Measurements from ENCODE around the gene BHMT. TPM values are rescaled to one million over a fixed set of nuclear protein-coding genes. Genes with fewer than 3 reads are reported as not detected.
"Not testable (repeated sequence)": the region's sequence is repeated elsewhere in the genome, so short reads cannot be mapped to it uniquely, and the experiment has no call there.

BHMT gene
- total and polyA plus RNA-seq, 4 experiments from 2014 or later, result not detected

GRCh38 chr5:79147076-79147475 lies 35.5 kb downstream of the BHMT start:
- ChIA-PET POLR2A (ENCODE audit: partially characterized antibody) (no interaction called here), CTCF (ENCODE audit: partially characterized antibody) (interaction anchor here (0.6 to 6.0 kb wide), 2 partner anchors 13 to 53 kb away, joined by 3 to 71 read pairs; no protein-coding TSS in a partner anchor)
- H3K4me3 ChIP-seq (ENCODE audit: low read length in 2 of 2), result no peak overlapping the region
- no peaks in the 10 kb centered on the region for H3K27me3 ChIP-seq (ENCODE audit: insufficient read depth, low read length)
- H3K27ac Mint-ChIP-seq, result no peak overlapping the region
- H3K4me3 Mint-ChIP-seq, result no peak overlapping the region
- H3K36me3 ChIP-seq (ENCODE audit: insufficient read depth, low read length), result no peaks in the 10 kb centered on the region
- H3K9me3 ChIP-seq (ENCODE audit: control insufficient read depth in 1 of 2, low read length in 2 of 2), result no peaks in the 10 kb centered on the region
- intact Hi-C loops (cut with micrococcal nuclease), result no loop called here
- no peaks in the 10 kb centered on the region for H3K36me3 Mint-ChIP-seq
- H3K9me3 Mint-ChIP-seq, result no peaks in the 10 kb centered on the region
- H3K4me1 Mint-ChIP-seq, result no peaks in the 10 kb centered on the region
- DNase-seq, result no peak
- H3K4me1 ChIP-seq (ENCODE audit: insufficient read depth, low read length), result no peaks in the 10 kb centered on the region
- H3K27me3 Mint-ChIP-seq, result peaks cover 6 to 9% of the 10 kb centered on the region in 2 donors
- no peak overlapping the region for H3K27ac ChIP-seq (ENCODE audit: low read depth, low read length)

GRCh38 chr5:79149433-79149832 lies 37.8 kb downstream of the BHMT start:
- no peak for DNase-seq
- ChIA-PET CTCF (ENCODE audit: partially characterized antibody) (interaction anchor here (1.0 kb wide), 1 partner anchor 16 kb away, joined by 4 read pairs; no protein-coding TSS in a partner anchor), POLR2A (ENCODE audit: partially characterized antibody) (no interaction called here)
- intact Hi-C loops (cut with micrococcal nuclease), result no loop called here
- no peaks in the 10 kb centered on the region for H3K4me1 ChIP-seq (ENCODE audit: insufficient read depth, low read length)
- no peaks in the 10 kb centered on the region for H3K36me3 ChIP-seq (ENCODE audit: insufficient read depth, low read length)
- Mint-ChIP-seq H3K36me3 (no peaks in the 10 kb centered on the region), H3K27ac (no peak overlapping the region), H3K27me3 (peaks cover 2 to 6% of the 10 kb centered on the region in 2 donors), H3K9me3 (no peaks in the 10 kb centered on the region), H3K4me1 (no peaks in the 10 kb centered on the region), H3K4me3 (no peak overlapping the region)
- H3K9me3 ChIP-seq (ENCODE audit: control insufficient read depth in 1 of 2, low read length in 2 of 2), result no peaks in the 10 kb centered on the region
- no peaks in the 10 kb centered on the region for H3K27me3 ChIP-seq (ENCODE audit: insufficient read depth, low read length)
- H3K27ac ChIP-seq (ENCODE audit: low read depth, low read length), result no peak overlapping the region
- no peak overlapping the region for H3K4me3 ChIP-seq (ENCODE audit: low read length in 2 of 2)

- Histone ChIP-seq H3K9me3 (ENCODE audit: control insufficient read depth in 1 of 2, low read length in 2 of 2) (no peaks in the 10 kb centered on the region), H3K36me3 (ENCODE audit: insufficient read depth, low read length) (no peaks in the 10 kb centered on the region), H3K27me3 (ENCODE audit: insufficient read depth, low read length) (no peaks in the 10 kb centered on the region), H3K4me3 (ENCODE audit: low read length in 2 of 2) (no peak overlapping the region), H3K27ac (ENCODE audit: low read depth, low read length) (no peak overlapping the region), H3K4me1 (ENCODE audit: insufficient read depth, low read length) (no peaks in the 10 kb centered on the region)
- Mint-ChIP-seq H3K27me3 (peaks cover 2 to 6% of the 10 kb centered on the region in 2 donors), H3K9me3 (no peaks in the 10 kb centered on the region), H3K27ac (no peak overlapping the region), H3K4me1 (no peaks in the 10 kb centered on the region), H3K36me3 (no peaks in the 10 kb centered on the region), H3K4me3 (no peak overlapping the region)
- DNase-seq, result no peak
- ChIA-PET CTCF (ENCODE audit: partially characterized antibody) (interaction anchor here (1.0 kb wide), 1 partner anchor 48 kb away, joined by 3 read pairs; no protein-coding TSS in a partner anchor), POLR2A (ENCODE audit: partially characterized antibody) (no interaction called here)
- intact Hi-C loops (cut with micrococcal nuclease), result no loop called here
Observed at GRCh38 chr5:79151942-79152671, 40.5 kb downstream of the BHMT start.

GRCh38 chr5:79157305-79157704 lies 45.7 kb downstream of the BHMT start:
- ChIA-PET POLR2A (ENCODE audit: partially characterized antibody) (no interaction called here), CTCF (ENCODE audit: partially characterized antibody) (interaction anchor here (0.5 to 3.2 kb wide), 2 partner anchors 24 to 30 kb away, joined by 5 to 15 read pairs; no protein-coding TSS in a partner anchor)
- no peaks in the 10 kb centered on the region for H3K9me3 ChIP-seq (ENCODE audit: control insufficient read depth in 1 of 2, low read length in 2 of 2)
- Mint-ChIP-seq H3K27me3 (peaks cover 2 to 5% of the 10 kb centered on the region in 2 donors), H3K4me1 (no peaks in the 10 kb centered on the region), H3K27ac (no peak overlapping the region), H3K9me3 (no peaks in the 10 kb centered on the region), H3K36me3 (no peaks in the 10 kb centered on the region), H3K4me3 (no peak overlapping the region)
- no peaks in the 10 kb centered on the region for H3K27me3 ChIP-seq (ENCODE audit: insufficient read depth, low read length)
- DNase-seq, result no peak
- no peak overlapping the region for H3K27ac ChIP-seq (ENCODE audit: low read depth, low read length)
- H3K4me1 ChIP-seq (ENCODE audit: insufficient read depth, low read length), result no peaks in the 10 kb centered on the region
- intact Hi-C loops (cut with micrococcal nuclease), result no loop called here
- no peak overlapping the region for H3K4me3 ChIP-seq (ENCODE audit: low read length in 2 of 2)
- no peaks in the 10 kb centered on the region for H3K36me3 ChIP-seq (ENCODE audit: insufficient read depth, low read length)

GRCh38 chr5:79161647-79162046 lies 50.0 kb downstream of the BHMT start:
- H3K9me3 ChIP-seq (ENCODE audit: control insufficient read depth in 1 of 2, low read length in 2 of 2); H3K27ac ChIP-seq (ENCODE audit: low read depth, low read length); H3K27ac Mint-ChIP-seq; POLR2A ChIA-PET (ENCODE audit: partially characterized antibody); H3K4me1 Mint-ChIP-seq; H3K27me3 Mint-ChIP-seq; H3K27me3 ChIP-seq (ENCODE audit: insufficient read depth, low read length); intact Hi-C loops (cut with micrococcal nuclease); H3K4me3 Mint-ChIP-seq; H3K36me3 ChIP-seq (ENCODE audit: insufficient read depth, low read length); H3K4me1 ChIP-seq (ENCODE audit: insufficient read depth, low read length); H3K36me3 Mint-ChIP-seq; H3K4me3 ChIP-seq (ENCODE audit: low read length in 2 of 2); CTCF ChIA-PET (ENCODE audit: partially characterized antibody); DNase-seq; H3K9me3 Mint-ChIP-seq: not testable (repeated sequence)

- intact Hi-C loops (cut with micrococcal nuclease), result no loop called here
Observed at GRCh38 chr5:79168031-79168430, 56.4 kb downstream of the BHMT start.

GRCh38 chr5:79170661-79171060 lies 59.1 kb downstream of the BHMT start:
- H3K36me3 Mint-ChIP-seq, result no peaks in the 10 kb centered on the region
- no peak overlapping the region for H3K27ac Mint-ChIP-seq
- peaks cover 0 to 3% (median 0%) of the 10 kb centered on the region in 8 donors for H3K9me3 Mint-ChIP-seq
- intact Hi-C loops (cut with micrococcal nuclease), result no loop called here
- H3K4me1 ChIP-seq (ENCODE audit: insufficient read depth, low read length), result no peaks in the 10 kb centered on the region
- no peak for DNase-seq
- no peak overlapping the region for H3K27ac ChIP-seq (ENCODE audit: low read depth, low read length)
- H3K4me3 Mint-ChIP-seq, result no peak overlapping the region
- H3K9me3 ChIP-seq (ENCODE audit: control insufficient read depth in 1 of 2, low read length in 2 of 2), result no peaks in the 10 kb centered on the region
- no peaks in the 10 kb centered on the region for H3K27me3 Mint-ChIP-seq
- no peak overlapping the region for H3K4me3 ChIP-seq (ENCODE audit: low read length in 2 of 2)
- ChIA-PET POLR2A (ENCODE audit: partially characterized antibody) (no interaction called here), CTCF (ENCODE audit: partially characterized antibody) (no interaction called here)
- H3K4me1 Mint-ChIP-seq, result no peaks in the 10 kb centered on the region
- H3K27me3 ChIP-seq (ENCODE audit: insufficient read depth, low read length), result no peaks in the 10 kb centered on the region
- H3K36me3 ChIP-seq (ENCODE audit: insufficient read depth, low read length), result no peaks in the 10 kb centered on the region

More at GRCh38 chr5:79168031-79168430, 56.4 kb downstream of the BHMT start:
- H3K4me3 ChIP-seq (ENCODE audit: low read length in 2 of 2), result no peak overlapping the region
- ChIA-PET CTCF (ENCODE audit: partially characterized antibody) (no interaction called here), POLR2A (ENCODE audit: partially characterized antibody) (no interaction called here)
- H3K36me3 ChIP-seq (ENCODE audit: insufficient read depth, low read length), result no peaks in the 10 kb centered on the region
- no peaks in the 10 kb centered on the region for H3K27me3 ChIP-seq (ENCODE audit: insufficient read depth, low read length)
- no peak overlapping the region for H3K27ac ChIP-seq (ENCODE audit: low read depth, low read length)
- no peaks in the 10 kb centered on the region for H3K9me3 ChIP-seq (ENCODE audit: control insufficient read depth in 1 of 2, low read length in 2 of 2)
- Mint-ChIP-seq H3K4me3 (no peak overlapping the region), H3K36me3 (no peaks in the 10 kb centered on the region), H3K4me1 (no peaks in the 10 kb centered on the region), H3K27ac (peak overlapping the region in 1 of 7 donors; percentile 57), H3K9me3 (peaks cover 0 to 3% (median 0%) of the 10 kb centered on the region in 8 donors), H3K27me3 (no peaks in the 10 kb centered on the region)
- H3K4me1 ChIP-seq (ENCODE audit: insufficient read depth, low read length), result no peaks in the 10 kb centered on the region
- no peak for DNase-seq
